BLaER1 treated with 17β-estradiol and CSF1 and Interleukin-3, amounts not matched to agents 10 nM and 100 nM (cell line): ENCODE data around the gene RPL21.
"Not testable (repeated sequence)": the region's sequence is repeated elsewhere in the genome, so short reads cannot be mapped to it uniquely, and the experiment has no call there.

ENCODE experiments used
- H3K27ac ChIP-seq, 11 experiments: shearing (Covaris generic); formaldehyde crosslinking; 2 replicates each; pipeline ENCODE4 v1.8.1; 2022
- H3K27me3 ChIP-seq, 11 experiments: shearing (Covaris generic); formaldehyde crosslinking; 2 replicates each; pipeline ENCODE4 v1.8.1; 2022
- H3K36me3 ChIP-seq, 11 experiments: shearing (Covaris generic); formaldehyde crosslinking; 2 replicates each; pipeline ENCODE4 v1.8.1; 2022
- H3K4me1 ChIP-seq, 10 experiments: shearing (Covaris generic); formaldehyde crosslinking; 2 replicates each; pipeline ENCODE4 v1.8.1; 2022
- H3K4me2 ChIP-seq, 11 experiments: shearing (Covaris generic); formaldehyde crosslinking; 2 replicates each; pipeline ENCODE4 v1.8.1; 2022
- H3K4me3 ChIP-seq, 10 experiments: shearing (Covaris generic); formaldehyde crosslinking; 2 replicates each; pipeline ENCODE4 v1.8.1; 2022
- H3K9ac ChIP-seq, 11 experiments: shearing (Covaris generic); formaldehyde crosslinking; 2 replicates each; pipeline ENCODE4 v1.8.1; 2022
- H3K9me3 ChIP-seq, 11 experiments: shearing (Covaris generic); formaldehyde crosslinking; replicated peaks in 1 of 11; 2 replicates each; pipeline ENCODE4 v1.8.1; 2022
- H4K20me1 ChIP-seq, 11 experiments: shearing (Covaris generic); formaldehyde crosslinking; 2 replicates each; pipeline ENCODE4 v1.8.1; 2022
- Cebpa-rat ChIP-seq, 11 experiments: shearing (Covaris generic); IDR thresholded peaks; 2 replicates each; pipeline ENCODE4 v1.8.1; 2022

Gene RPL21

DNA sequence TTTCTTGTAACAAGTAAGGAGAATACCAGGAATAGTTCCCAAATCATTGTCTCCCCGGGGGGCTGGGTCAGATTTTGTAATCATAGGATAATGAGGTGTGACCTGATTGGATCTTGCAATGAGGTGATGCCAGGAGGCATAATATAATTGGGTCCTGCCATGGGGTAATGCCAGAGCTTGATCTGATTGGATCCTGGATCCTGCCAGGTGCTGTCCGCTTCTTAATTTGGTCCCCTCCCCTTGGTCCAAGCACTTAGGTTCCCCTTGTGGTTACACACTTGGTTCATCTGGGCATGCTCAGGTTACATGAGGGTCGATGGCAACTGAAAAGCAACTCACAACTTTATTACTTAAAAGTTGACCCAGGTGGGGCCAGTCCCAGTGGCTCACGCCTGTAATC lies 39.4 kb downstream of the RPL21 start:
- H3K27me3 ChIP-seq: no peaks in the 10 kb centered on the region
- no peak for TF ChIP-seq Cebpa-rat (IDR thresholded peaks at IDR 0.05)
- no peaks in the 10 kb centered on the region for H3K36me3 ChIP-seq
- H3K4me2 ChIP-seq: no peak overlapping the region
- no peak overlapping the region for H3K9ac ChIP-seq
- H3K27ac ChIP-seq: no peak overlapping the region
- no peaks in the 10 kb centered on the region for H3K9me3 ChIP-seq
- peaks cover under 1 to 26% (median 3%) of the 10 kb centered on the region in 10 experiments; a peak in 19 of 20 replicates for H3K4me1 ChIP-seq
- H4K20me1 ChIP-seq: no peaks in the 10 kb centered on the region
- H3K4me3 ChIP-seq: no peak overlapping the region

DNA sequence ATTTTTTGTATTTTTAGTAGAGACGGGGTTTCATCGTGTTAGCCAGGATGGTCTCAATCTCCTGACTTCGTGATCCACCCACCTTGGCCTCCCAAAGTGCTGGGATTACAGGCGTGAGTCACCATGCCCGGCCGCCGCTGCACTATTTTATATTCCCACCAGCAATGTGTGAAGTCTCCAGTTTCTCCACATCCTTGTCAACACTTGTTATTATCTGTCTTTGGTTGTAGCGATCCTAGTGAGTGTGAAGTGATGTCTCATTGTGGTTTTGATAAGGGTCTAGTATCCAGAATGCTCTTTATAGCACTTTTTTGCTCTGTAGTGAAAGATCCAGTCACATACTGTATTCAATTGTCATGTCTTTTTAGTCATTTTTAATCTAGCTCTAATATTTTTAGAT lies 40.6 kb downstream of the RPL21 start:
- H3K27me3 ChIP-seq, H3K9ac ChIP-seq, H3K9me3 ChIP-seq, H3K4me3 ChIP-seq, H3K36me3 ChIP-seq, H4K20me1 ChIP-seq, H3K27ac ChIP-seq, H3K4me2 ChIP-seq: not testable (repeated sequence)
- peaks cover 0 to 25% (median 0%) of the 10 kb centered on the region in 10 experiments; a peak in 7 of 20 replicates for H3K4me1 ChIP-seq

DNA sequence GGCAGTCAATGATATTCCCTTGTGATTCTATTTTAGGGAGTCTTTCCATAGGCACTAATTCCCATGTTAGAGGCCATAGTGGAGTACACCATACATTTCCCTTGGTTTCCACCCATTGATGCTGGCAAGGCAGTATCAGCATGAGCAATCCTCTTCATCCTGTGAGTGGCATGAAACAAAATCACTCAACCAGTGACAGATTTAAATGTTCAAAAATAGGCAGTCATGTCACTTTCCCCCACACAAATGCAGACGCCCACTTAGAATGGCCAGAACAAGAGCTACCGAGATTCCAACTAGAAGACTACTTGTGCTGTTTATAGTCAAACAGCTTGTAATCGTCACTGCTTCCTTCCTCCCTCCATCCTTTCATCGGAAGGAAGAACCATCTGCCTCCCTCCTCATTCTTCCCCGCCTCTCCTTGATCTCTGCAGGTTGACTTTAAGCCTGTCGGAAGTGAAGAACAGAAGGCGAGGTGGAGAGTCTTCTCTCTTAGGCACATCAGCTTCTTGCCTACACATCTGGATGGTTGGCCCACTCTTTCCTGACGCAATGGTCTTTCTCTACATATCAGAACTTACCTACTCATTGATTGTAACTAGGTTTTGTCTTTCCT lies 41.8 kb downstream of the RPL21 start:
- no peak for TF ChIP-seq Cebpa-rat (IDR thresholded peaks at IDR 0.05)
- no peak overlapping the region for H3K27ac ChIP-seq
- no peak overlapping the region for H3K9ac ChIP-seq
- H3K9me3 ChIP-seq: no peaks in the 10 kb centered on the region
- H3K27me3 ChIP-seq: no peaks in the 10 kb centered on the region
- H3K4me3 ChIP-seq: no peak overlapping the region
- peak overlapping the region in 3 of 11 experiments; percentile 46 to 66 (median 55); a peak in 6 of 22 replicates for H3K4me2 ChIP-seq
- H3K36me3 ChIP-seq: no peaks in the 10 kb centered on the region
- peaks cover 0 to 25% (median 0%) of the 10 kb centered on the region in 10 experiments; a peak in 7 of 20 replicates for H3K4me1 ChIP-seq
- no peaks in the 10 kb centered on the region for H4K20me1 ChIP-seq

DNA sequence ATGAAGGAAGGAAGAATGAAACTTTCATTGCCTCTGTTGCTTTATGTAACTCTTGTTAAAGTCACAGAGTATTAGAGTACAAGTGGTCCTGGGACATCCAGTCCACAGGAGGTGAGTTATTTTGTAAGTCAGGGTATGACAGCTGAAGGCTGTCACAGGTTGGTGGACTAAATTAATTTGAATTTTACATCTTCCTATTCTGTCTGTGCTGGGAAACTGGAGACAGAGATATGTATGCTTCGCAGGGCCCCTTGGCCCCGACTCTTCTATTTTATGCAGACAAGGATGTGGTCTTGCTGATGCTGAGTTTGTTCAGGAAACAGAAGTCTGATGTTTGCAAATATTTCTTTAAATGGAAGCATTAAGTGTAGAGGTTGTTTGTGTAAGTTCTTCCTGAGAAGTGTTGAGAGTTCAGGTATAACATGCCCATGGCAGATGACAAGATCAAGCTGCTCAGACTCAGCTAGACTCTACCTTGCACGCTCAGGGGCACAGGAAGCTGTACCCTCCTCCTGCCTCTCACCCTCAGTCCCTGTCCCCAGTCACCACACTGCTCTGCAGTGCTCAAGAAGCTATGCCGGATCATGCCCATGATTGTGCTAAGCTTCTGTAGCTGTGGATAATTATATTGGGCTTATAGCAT lies 42.6 kb downstream of the RPL21 start:
- H3K9ac ChIP-seq: no peak overlapping the region
- H3K4me3 ChIP-seq: no peak overlapping the region
- no peak for TF ChIP-seq Cebpa-rat (IDR thresholded peaks at IDR 0.05)
- H3K4me1 ChIP-seq: peaks cover 0 to 25% (median 0%) of the 10 kb centered on the region in 10 experiments; a peak in 7 of 20 replicates
- no peaks in the 10 kb centered on the region for H3K9me3 ChIP-seq
- H3K27ac ChIP-seq: no peak overlapping the region
- no peaks in the 10 kb centered on the region for H3K36me3 ChIP-seq
- peak overlapping the region in 4 of 11 experiments; percentile 23 to 66 (median 50); a peak in 7 of 22 replicates for H3K4me2 ChIP-seq
- H4K20me1 ChIP-seq: no peaks in the 10 kb centered on the region
- H3K27me3 ChIP-seq: no peaks in the 10 kb centered on the region

DNA sequence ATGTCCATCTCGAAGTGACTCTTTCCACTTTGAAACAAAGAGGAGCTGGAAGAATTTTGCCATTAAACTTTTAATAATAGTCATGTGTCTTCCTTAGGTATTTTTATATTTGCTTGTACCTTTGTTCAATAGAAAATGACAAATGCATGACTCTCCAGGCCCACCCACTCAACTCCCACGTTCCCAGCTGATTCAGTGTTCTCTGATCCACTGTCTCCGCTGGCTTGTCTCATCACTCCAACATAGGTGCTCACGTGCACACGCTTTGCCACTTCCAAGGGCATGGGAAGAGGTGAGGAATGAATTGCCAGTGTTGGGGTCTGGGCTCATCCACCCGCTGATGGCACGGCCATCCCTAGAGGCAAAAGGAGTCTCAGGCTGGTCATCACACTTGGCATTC lies 43.7 kb downstream of the RPL21 start:
- no peak for TF ChIP-seq Cebpa-rat (IDR thresholded peaks at IDR 0.05)
- no peaks in the 10 kb centered on the region for H3K9me3 ChIP-seq
- no peaks in the 10 kb centered on the region for H4K20me1 ChIP-seq
- H3K9ac ChIP-seq: no peak overlapping the region
- H3K27me3 ChIP-seq: no peaks in the 10 kb centered on the region
- H3K36me3 ChIP-seq: no peaks in the 10 kb centered on the region
- H3K27ac ChIP-seq: no peak overlapping the region
- no peak overlapping the region for H3K4me3 ChIP-seq
- peaks cover 0 to 25% (median 0%) of the 10 kb centered on the region in 10 experiments; a peak in 7 of 20 replicates for H3K4me1 ChIP-seq
- no peak overlapping the region for H3K4me2 ChIP-seq

GRCh38 chr13:27295660-27296059 lies 44.3 kb downstream of the RPL21 start:
- no peak overlapping the region for H3K9ac ChIP-seq
- H3K4me1 ChIP-seq: peaks cover 0 to 25% (median 0%) of the 10 kb centered on the region in 10 experiments; a peak in 7 of 20 replicates
- H3K9me3 ChIP-seq: no peaks in the 10 kb centered on the region
- no peak overlapping the region for H3K27ac ChIP-seq
- no peak overlapping the region for H3K4me3 ChIP-seq
- no peak overlapping the region for H3K4me2 ChIP-seq
- no peaks in the 10 kb centered on the region for H3K27me3 ChIP-seq
- no peaks in the 10 kb centered on the region for H3K36me3 ChIP-seq
- no peak for TF ChIP-seq Cebpa-rat (IDR thresholded peaks at IDR 0.05)
- H4K20me1 ChIP-seq: no peaks in the 10 kb centered on the region

GRCh38 chr13:27296496-27296895 lies 45.1 kb downstream of the RPL21 start:
- Histone ChIP-seq H3K4me3 (no peak overlapping the region), H3K9ac (no peak overlapping the region), H3K4me2 (no peak overlapping the region), H3K27me3 (no peaks in the 10 kb centered on the region), H3K4me1 (peaks cover 0 to 25% (median 0%) of the 10 kb centered on the region in 10 experiments; a peak in 7 of 20 replicates), H3K9me3 (no peaks in the 10 kb centered on the region), H4K20me1 (no peaks in the 10 kb centered on the region), H3K27ac (no peak overlapping the region), H3K36me3 (no peaks in the 10 kb centered on the region)
- TF ChIP-seq Cebpa-rat (IDR thresholded peaks at IDR 0.05): no peak

DNA sequence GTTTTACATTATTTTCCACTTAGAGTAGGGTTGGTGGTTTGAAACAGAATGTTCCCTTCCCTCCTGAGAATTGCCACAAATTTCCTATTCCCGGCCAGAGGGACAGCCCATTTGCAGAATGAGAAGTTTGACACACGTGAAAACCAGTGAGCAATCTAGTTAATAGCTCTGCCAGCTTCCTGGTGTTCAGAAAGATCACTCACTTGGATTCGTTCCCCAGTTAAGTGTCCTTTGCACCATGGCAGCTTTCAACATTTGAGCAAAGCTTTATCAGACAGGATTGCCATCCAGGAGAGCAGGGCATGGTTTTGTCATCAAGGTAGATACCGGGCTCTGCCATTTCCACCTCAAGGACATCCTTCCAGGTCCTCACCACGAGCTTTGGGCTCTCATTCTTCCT lies 47.5 kb downstream of the RPL21 start:
- Histone ChIP-seq H3K27me3 (no peaks in the 10 kb centered on the region), H4K20me1 (no peaks in the 10 kb centered on the region), H3K9ac (no peak overlapping the region), H3K27ac (no peak overlapping the region), H3K9me3 (peaks cover 0 to 11% (median 7%) of the 10 kb centered on the region in 11 experiments; a peak in 10 of 22 replicates), H3K4me3 (no peak overlapping the region), H3K36me3 (no peaks in the 10 kb centered on the region), H3K4me2 (no peak overlapping the region), H3K4me1 (peaks cover 0 to 9% (median 0%) of the 10 kb centered on the region in 10 experiments; a peak in 7 of 20 replicates)
- TF ChIP-seq Cebpa-rat (IDR thresholded peaks at IDR 0.05): no peak

- not testable (repeated sequence) for H3K4me1 ChIP-seq
Measured at GRCh38 chr13:27300406-27300805, 49.0 kb downstream of the RPL21 start.

More at GRCh38 chr13:27300406-27300805, 49.0 kb downstream of the RPL21 start:
- not testable (repeated sequence) for H3K4me3 ChIP-seq, H3K27me3 ChIP-seq, H3K36me3 ChIP-seq, H3K27ac ChIP-seq, H4K20me1 ChIP-seq, H3K9ac ChIP-seq, H3K4me2 ChIP-seq
- H3K9me3 ChIP-seq: peaks cover 0 to 11% (median 7%) of the 10 kb centered on the region in 11 experiments; a peak in 10 of 22 replicates
